Activated T-helper 2 cell treated with anti-CD3 and anti-CD28 coated beads, Interferon-gamma antibody, Interleukin-2, Interleukin-4, amounts not matched to agents 10 μg/mL and 5 μg/mL and 100 μg/mL, durations not matched to agents 14 hours and 24 hours and 36 hours (primary cell): ENCODE data around the gene CD9. TPM values are rescaled to one million over a fixed set of nuclear protein-coding genes. Genes with fewer than 3 reads are reported as not detected.
"Not testable (repeated sequence)": the region's sequence is repeated elsewhere in the genome, so short reads cannot be mapped to it uniquely, and the experiment has no call there.

Source experiments
- DNase-seq: peaks from one replicate; pipeline ENCODE4 v3.0.0; 2021; ENCODE audit warnings: low spot score
- H3K27ac Mint-ChIP-seq: one replicate; pipeline ENCODE4 v1.8.0; 2021; ENCODE audit warnings: mixed read lengths
- H3K27me3 Mint-ChIP-seq: one replicate; pipeline ENCODE4 v1.8.0; 2021; ENCODE audit warnings: low read depth, mixed read lengths
- H3K36me3 Mint-ChIP-seq: one replicate; pipeline ENCODE4 v1.8.0; 2021; ENCODE audit warnings: low read depth, mixed read lengths
- H3K4me1 Mint-ChIP-seq: one replicate; pipeline ENCODE4 v1.8.0; 2021; ENCODE audit warnings: low read depth, mixed read lengths
- H3K4me3 Mint-ChIP-seq: one replicate; pipeline ENCODE4 v1.8.0; 2021; ENCODE audit warnings: low read depth, mild to moderate bottlenecking, moderate library complexity, mixed read lengths
- H3K9me3 Mint-ChIP-seq: one replicate; pipeline ENCODE4 v1.8.0; 2021; ENCODE audit warnings: mixed read lengths
- intact Hi-C: fragments of 100-400 bp; cut with micrococcal nuclease; formaldehyde crosslinking; loops from one replicate; pipeline ENCODE4 v1.15.1; 2023
- total RNA-seq: library from RNA; stranded (reverse); gene quantifications from 2 replicates; pipeline ENCODE4 v1.2.3, GENCODE V29; 2022

Gene CD9, protein sequence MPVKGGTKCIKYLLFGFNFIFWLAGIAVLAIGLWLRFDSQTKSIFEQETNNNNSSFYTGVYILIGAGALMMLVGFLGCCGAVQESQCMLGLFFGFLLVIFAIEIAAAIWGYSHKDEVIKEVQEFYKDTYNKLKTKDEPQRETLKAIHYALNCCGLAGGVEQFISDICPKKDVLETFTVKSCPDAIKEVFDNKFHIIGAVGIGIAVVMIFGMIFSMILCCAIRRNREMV
- 24.8 and 26.4 TPM in 2 replicates for total RNA-seq

DNA sequence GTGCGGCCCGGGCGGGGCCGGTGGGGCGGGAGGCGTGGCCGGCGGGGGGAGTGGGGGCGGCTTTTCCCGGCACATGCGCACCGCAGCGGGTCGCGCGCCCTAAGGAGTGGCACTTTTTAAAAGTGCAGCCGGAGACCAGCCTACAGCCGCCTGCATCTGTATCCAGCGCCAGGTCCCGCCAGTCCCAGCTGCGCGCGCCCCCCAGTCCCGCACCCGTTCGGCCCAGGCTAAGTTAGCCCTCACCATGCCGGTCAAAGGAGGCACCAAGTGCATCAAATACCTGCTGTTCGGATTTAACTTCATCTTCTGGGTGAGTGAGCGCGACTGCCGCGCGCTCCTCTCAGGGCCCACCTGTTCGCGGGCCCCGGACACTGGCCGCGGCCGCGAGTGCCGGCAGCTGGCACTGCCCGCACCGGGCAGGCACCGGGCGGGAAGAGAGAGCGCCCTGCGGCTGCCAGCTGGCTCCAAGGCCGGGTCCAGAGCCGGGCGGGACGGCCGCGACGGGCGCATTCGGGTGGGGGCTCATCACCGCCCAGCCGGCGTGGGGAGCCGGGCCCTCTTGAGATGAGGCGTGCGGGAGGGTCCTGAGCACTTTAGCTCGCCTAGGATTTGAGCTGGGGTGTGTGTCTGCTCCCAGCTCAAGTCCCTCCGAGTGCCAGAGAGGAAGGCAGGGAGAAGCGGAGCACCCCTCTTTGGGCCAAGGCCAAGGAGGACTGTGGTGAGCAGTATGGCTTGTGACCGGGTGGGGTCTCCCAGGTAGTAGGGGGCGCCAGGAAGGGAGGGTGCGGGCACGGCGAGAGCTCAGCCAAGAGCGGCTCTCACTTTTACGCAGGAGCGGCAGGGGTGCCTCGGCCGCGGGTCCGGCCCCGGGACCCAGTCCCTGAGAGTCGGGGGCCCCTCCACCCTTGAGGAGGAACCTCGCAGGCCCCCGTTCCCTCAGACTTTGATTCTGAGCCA lies at the start of gene CD9:
Gene CD9 (plus strand): TSS at position 145 of the 957 bp plus-strand sequence. CDS start 100 bp downstream, at position 245.
- H3K4me3 Mint-ChIP-seq: peak within 1 kb of the TSS; percentile 69
- no peaks in the 10 kb centered on the region for H3K36me3 Mint-ChIP-seq
- H3K27me3 Mint-ChIP-seq: peaks cover 36% of the 10 kb centered on the region

GRCh38 chr12:6154730-6155459 lies 45.3 kb upstream of the CD9 start:
- Mint-ChIP-seq H3K4me1 (peaks cover 7% of the 10 kb centered on the region), H3K9me3 (no peaks in the 10 kb centered on the region), H3K27ac (no peak overlapping the region), H3K36me3 (no peaks in the 10 kb centered on the region), H3K4me3 (no peak overlapping the region), H3K27me3 (peaks cover 1% of the 10 kb centered on the region)
- DNase-seq: no peak
- intact Hi-C loops: no loop called here

More for the DNA sequence above, at the start of gene CD9:
- DNase-seq: no peak
- intact Hi-C loops: no loop called here
- Mint-ChIP-seq H3K4me1 (peaks cover 25% of the 10 kb centered on the region), H3K9me3 (no peaks in the 10 kb centered on the region), H3K27ac (no peak within 1 kb of the TSS)

GRCh38 chr12:6157482-6157881 lies 42.7 kb upstream of the CD9 start:
- Mint-ChIP-seq H3K9me3 (no peaks in the 10 kb centered on the region), H3K4me1 (peaks cover 7% of the 10 kb centered on the region), H3K36me3 (no peaks in the 10 kb centered on the region), H3K27ac (no peak overlapping the region), H3K4me3 (no peak overlapping the region), H3K27me3 (peaks cover 1% of the 10 kb centered on the region)
- intact Hi-C loops: no loop called here
- no peak for DNase-seq

DNA sequence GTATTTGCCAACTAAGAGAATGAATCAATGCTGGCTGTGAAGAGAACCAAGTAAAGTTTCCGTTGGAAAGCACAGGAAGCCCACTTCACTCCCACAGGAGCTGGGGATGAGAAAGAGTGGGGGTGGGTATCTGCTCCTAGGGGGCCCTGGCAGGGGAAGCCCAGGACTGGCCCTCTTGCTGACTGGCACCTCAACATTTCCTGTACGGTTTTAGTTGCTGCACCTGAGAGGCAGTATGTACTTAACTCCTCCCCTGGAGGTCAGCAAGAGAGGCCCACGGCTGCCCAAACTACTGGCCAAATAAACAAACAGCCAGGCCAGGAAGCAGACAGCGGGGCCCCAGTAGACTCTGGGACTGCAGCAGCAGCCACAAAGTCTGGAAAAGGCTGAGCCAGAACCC lies 41.9 kb upstream of the CD9 start:
- Mint-ChIP-seq H3K27ac (no peak overlapping the region), H3K36me3 (no peaks in the 10 kb centered on the region), H3K4me3 (no peak overlapping the region), H3K27me3 (peaks cover 1% of the 10 kb centered on the region), H3K9me3 (no peaks in the 10 kb centered on the region), H3K4me1 (peaks cover 7% of the 10 kb centered on the region)
- DNase-seq: no peak
- intact Hi-C loops: no loop called here

DNA sequence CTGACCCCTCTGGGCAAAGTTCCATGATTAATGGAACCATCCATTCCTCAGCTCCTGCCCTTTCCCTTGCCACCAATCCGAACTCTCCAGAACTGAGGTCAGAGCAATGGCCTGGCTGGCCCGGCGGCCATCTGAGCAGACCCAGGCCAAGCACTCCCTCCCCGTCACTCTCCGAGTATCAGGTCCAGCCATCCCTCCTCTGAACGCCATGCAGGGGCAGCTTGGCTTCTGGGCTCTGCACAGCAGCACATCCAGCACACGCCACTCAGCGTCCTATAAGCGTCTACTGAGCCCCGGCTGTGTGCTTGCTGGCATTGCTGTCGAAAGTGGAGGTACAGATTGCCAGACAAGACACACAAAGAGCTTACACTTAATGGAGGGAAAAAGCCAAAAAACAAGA lies 41.5 kb upstream of the CD9 start:
- no peak for DNase-seq
- Mint-ChIP-seq H3K9me3 (no peaks in the 10 kb centered on the region), H3K4me1 (peaks cover 7% of the 10 kb centered on the region), H3K27ac (no peak overlapping the region), H3K36me3 (no peaks in the 10 kb centered on the region), H3K4me3 (no peak overlapping the region), H3K27me3 (peaks cover 1% of the 10 kb centered on the region)
- intact Hi-C loops: no loop called here

- H3K27me3 Mint-ChIP-seq, DNase-seq, H3K4me1 Mint-ChIP-seq, intact Hi-C loops, H3K36me3 Mint-ChIP-seq, H3K4me3 Mint-ChIP-seq, H3K27ac Mint-ChIP-seq, H3K9me3 Mint-ChIP-seq: not testable (repeated sequence)
These were observed 40.8 kb upstream of the CD9 start for GRCh38 chr12:6159166-6160011.

GRCh38 chr12:6160049-6160649 lies 40.1 kb upstream of the CD9 start:
- H3K4me3 Mint-ChIP-seq, H3K36me3 Mint-ChIP-seq, H3K4me1 Mint-ChIP-seq, H3K9me3 Mint-ChIP-seq, H3K27ac Mint-ChIP-seq, intact Hi-C loops, DNase-seq, H3K27me3 Mint-ChIP-seq: not testable (repeated sequence)

DNA sequence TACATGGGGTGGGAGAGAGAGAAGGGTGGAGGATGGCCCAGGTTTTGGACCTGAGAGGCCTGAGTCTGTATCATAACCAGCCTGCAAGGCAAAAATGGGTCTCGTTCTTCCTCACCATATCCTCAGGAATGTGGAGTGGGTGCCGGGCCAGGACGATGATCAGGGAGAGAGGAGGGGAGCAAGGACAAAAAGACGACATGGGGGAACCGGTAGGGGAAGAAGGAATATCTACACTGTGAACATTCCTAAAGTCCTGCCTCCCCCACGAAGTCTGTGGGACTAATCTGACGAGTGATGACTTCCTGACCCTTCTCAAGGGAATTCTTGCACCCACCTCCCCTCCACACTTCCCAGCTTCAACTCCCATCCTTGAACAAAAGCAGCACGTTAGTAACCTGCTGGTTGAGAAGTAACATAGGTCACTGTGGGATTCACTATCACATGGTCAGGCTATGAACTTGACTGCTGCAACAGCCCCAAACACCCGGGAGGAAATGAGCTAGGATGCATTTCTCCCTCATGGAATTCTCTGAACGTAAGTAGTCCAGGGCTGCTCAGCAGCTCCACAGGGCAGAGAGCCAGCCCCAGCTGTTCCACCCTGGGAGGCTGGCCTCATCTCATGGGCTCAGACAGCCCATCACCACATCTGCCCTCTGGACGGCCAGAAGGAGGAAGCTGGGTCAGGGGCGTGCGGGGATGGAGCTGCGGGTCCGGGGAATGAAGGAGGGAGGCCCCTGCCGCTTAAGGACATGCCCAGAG lies 38.9 kb upstream of the CD9 start:
- Mint-ChIP-seq H3K4me1 (peaks cover 10% of the 10 kb centered on the region), H3K4me3 (no peak overlapping the region), H3K36me3 (no peaks in the 10 kb centered on the region), H3K27me3 (peaks cover 1% of the 10 kb centered on the region), H3K27ac (no peak overlapping the region), H3K9me3 (no peaks in the 10 kb centered on the region)
- no peak for DNase-seq
- intact Hi-C loops: no loop called here

DNA sequence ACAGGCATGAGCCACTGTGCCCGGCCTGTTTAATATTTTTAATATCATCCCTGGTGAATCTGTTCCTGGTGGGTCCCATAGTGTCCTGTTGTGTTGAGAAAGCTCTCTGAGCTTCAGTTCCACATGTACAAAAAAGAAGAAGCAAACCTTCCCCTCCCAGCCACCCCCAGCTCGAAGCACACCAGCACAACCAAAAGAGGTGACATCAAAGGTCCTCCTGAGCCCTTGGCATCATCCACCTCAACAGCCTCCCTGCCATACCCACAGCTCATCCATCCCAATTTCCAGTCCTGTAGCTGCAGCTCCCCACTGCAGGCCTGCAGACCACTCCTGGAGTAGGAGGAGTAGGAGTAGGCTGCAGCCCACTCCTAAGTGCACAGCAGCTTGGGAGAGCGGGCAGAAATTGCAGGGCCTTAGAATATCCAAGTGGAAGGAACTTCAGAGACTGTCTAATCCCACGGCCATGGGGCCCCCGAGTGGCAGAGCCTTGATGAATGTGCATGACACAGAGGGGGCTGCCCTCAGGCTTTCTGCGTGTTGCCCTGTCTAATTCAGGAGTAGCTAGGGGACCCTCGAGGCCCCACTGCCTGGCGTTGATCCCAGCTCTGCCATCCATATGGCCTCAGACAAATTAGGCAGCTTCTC lies 36.7 kb upstream of the CD9 start:
- Mint-ChIP-seq H3K4me1 (peaks cover 20% of the 10 kb centered on the region), H3K36me3 (no peaks in the 10 kb centered on the region), H3K27ac (no peak overlapping the region), H3K9me3 (no peaks in the 10 kb centered on the region), H3K4me3 (no peak overlapping the region), H3K27me3 (no peaks in the 10 kb centered on the region)
- intact Hi-C loops: no loop called here
- DNase-seq: no peak

- Mint-ChIP-seq H3K27me3 (peaks cover 5% of the 10 kb centered on the region), H3K4me1 (peaks cover 24% of the 10 kb centered on the region), H3K4me3 (no peak overlapping the region), H3K36me3 (no peaks in the 10 kb centered on the region), H3K9me3 (no peaks in the 10 kb centered on the region), H3K27ac (no peak overlapping the region)
- no peak for DNase-seq
- intact Hi-C loops: no loop called here
These were observed 34.8 kb upstream of the CD9 start for GRCh38 chr12:6165395-6165794.

GRCh38 chr12:6166808-6167207 lies 33.4 kb upstream of the CD9 start:
- no peaks in the 10 kb centered on the region for H3K9me3 Mint-ChIP-seq
- no peak overlapping the region for H3K4me3 Mint-ChIP-seq
- peak overlapping the region; percentile 93 for H3K27ac Mint-ChIP-seq
- no peaks in the 10 kb centered on the region for H3K36me3 Mint-ChIP-seq
- DNase-seq: no peak
- intact Hi-C loops: loop anchor here (1.0 kb wide), 1 partner anchor 100 kb away; no protein-coding TSS in a partner anchor
- H3K27me3 Mint-ChIP-seq: peaks cover 5% of the 10 kb centered on the region
- H3K4me1 Mint-ChIP-seq: peaks cover 24% of the 10 kb centered on the region
